Fibroblast of skin of back (primary cell): ENCODE data around the gene HINT3.
A peak's percentile ranks its signal among the peaks of the same experiment; 100 is the strongest.
"Not testable (repeated sequence)": the region's sequence is repeated elsewhere in the genome, so short reads cannot be mapped to it uniquely, and the experiment has no call there.

Source experiments
- DNase-seq: peaks from one replicate; pipeline ENCODE4 v3.0.0-alpha.2; 2013

HINT3 gene

GRCh38 chr6:125940247-125941041 lies 16.1 kb upstream of the HINT3 start:
- DNase-seq = peak; percentile 70

DNA sequence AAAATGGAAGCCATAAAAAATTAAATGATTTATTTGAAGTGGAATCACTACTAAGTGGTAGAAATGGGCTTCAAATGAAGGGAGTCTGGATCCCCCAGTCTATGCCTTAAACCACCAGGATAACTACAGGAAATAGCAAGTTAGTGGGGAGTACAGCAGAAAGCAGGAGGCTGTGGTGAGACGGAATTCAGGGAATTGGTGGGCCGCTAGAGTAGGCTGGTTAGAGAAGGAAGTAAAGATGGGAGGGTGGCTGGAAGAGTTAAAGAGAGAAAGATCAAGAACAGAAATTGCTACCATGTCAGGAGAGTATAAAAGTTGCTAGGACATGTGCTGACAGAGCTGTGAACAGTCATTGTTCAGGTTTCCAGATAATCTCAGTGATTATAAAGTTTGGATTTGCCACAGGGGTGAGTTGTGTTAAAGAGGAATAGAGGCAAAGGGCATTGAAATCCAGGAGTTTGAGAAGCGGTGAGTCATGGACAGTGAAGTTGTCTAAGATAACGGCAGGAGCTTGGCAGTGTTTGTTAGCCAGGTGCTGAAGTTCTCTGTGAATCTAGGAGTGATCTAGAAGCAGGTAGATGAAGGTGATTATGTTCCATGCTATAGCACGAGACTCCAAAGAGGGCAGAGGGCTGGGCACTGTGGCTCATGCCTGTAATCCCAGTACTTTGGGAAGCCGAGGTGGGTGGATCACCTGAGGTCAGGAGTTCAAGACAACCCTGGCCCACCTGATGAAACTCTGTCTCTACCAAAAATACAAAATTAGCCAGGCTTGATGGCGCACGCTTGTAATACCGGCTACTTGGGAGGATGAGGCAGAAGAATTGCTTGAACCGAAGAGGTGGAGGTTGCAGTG lies 13.7 kb upstream of the HINT3 start:
- DNase-seq = peak; percentile 57

DNA sequence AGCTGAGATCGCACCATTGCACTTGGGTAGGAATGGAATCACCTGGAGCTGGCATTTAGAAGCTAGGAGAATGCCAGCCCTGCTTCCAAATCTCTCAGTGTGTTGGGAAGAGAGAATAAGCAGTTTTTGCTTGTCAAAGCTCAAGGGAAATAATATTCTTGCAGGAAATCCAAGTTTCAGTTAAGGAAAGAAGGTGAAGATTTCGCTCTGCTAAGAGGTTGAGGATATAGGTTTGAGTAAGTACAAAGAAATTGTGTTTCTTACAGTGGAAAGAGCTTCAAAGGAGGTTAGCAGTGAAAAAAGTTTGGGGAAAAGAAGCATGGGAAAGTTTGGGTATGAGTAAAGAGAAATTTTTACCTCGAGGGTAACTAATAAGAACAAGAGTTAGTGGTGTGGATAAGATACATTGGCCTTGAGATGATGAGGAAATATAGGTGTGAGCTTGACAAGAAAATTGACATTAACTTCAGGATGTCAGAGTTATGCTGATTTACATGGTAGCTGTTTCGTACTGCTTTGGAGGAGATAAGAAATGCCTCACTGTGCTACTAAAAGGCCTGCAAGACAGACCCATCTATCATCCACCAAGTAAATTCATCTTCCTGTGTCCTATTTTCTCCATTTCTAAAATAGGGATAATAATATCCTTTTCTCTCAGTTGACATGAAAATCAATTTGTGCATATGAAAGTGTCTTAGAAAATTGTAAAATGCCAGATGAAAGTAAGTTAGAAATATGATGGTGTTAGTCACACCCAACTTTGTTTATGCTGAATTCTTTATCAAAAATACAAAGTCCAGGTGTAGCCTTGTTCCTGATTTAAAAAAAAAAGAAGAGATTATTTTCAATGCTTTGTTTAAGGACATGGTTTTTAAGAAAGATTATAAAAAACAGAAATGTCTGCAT lies 12.8 kb upstream of the HINT3 start:
- no peak for DNase-seq

DNA sequence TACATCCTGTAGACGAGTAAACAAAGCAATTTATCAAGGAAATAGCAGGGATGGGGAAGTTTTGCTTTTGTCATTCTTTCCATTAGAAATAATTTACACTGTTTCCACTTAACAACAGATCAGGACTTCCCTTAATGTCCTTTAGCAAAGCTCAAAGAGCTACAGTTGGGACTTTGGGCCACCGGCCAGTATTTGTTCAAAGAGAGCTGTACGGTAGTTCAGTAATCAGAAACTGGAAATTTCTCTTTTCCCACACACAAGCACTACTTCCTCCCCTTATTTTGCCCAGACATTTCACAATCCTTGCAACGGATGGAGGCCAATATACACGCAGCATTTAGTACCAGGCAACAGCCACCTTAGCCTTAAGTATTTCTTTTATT lies 12.1 kb upstream of the HINT3 start:
- no peak for DNase-seq

- DNase-seq = no peak
These were observed 11.7 kb upstream of the HINT3 start for GRCh38 chr6:125944896-125945295.

DNA sequence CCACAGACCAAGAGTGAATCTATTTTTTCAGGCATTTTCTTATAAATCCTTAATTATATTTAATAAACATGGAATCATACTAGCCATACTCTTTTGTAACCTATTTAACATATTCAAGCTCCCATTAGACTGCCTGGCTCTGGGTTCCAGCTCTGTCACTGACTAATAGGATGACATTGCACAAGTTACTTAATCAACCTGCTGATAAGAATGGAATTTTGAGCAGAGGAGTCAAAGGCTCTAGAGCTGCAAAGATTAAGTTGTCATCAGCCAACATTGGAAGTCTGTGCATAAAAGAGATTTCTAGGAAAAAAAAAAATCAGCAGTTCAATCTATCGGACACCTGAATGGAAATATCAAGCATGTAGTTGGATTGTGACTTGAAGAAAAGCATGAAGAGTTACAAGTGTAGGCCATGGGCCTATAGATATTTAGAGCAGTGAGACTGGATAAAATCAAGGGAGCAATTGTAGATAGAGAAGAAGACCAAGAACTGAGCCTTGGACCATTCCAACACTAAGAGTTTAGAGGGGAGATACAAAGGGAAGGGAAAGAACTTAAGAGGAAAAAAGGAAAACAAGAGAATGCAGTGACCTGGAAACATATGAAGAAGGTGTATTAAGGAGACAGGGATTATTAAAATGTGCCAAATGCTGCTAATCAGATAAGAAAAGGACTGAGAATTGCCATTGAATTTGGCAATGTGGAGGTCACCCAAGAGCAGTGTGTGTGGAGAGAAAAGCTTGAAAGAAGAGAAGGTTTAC lies 11.0 kb upstream of the HINT3 start:
- DNase-seq = peak; percentile 77

- DNase-seq = peak; percentile 53
These were observed 9.0 kb upstream of the HINT3 start for GRCh38 chr6:125947615-125948014.

GRCh38 chr6:125948455-125948854 lies 8.1 kb upstream of the HINT3 start:
- no peak for DNase-seq

DNA sequence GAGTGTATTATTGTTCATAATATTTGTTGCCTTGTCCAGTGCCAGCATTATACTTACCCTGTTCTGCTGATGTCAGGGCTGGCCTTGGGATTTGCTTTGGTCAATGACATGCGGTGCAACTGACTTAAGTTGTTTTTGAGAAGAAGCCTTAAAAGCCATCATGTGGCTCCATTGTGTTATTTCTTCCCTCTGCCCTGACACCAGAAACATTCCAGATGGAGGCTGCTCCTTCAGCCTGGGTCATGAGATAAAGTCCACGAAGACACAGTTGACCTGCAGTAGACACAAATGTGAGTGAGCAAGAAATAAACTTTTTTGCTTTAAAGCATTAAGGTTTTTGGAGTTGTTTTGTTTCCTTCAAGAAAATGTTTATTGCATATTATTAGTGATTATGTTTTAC lies 7.5 kb upstream of the HINT3 start:
- no peak for DNase-seq

DNA sequence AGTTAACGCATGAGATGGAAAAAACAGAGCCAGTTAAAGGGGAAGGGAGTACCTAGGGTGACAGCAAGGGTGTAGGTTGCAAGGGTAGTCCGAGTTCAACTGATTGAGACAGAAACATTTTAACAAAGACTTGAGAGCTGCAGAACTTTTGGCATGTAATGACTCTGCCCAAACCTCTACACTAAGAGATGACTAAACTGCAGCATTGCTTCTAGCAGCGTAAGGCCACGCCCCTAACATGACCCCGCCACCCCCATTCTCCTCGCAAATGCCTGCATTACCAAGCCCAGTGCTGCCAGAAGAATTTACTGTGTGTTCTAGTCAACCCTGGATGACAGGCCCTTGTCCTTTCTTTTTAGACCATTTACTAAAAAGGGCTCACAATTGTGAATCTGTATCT lies 6.3 kb upstream of the HINT3 start:
- DNase-seq = peak; percentile 58

GRCh38 chr6:125950716-125951115 lies 5.9 kb upstream of the HINT3 start:
- not testable (repeated sequence) for DNase-seq

DNA sequence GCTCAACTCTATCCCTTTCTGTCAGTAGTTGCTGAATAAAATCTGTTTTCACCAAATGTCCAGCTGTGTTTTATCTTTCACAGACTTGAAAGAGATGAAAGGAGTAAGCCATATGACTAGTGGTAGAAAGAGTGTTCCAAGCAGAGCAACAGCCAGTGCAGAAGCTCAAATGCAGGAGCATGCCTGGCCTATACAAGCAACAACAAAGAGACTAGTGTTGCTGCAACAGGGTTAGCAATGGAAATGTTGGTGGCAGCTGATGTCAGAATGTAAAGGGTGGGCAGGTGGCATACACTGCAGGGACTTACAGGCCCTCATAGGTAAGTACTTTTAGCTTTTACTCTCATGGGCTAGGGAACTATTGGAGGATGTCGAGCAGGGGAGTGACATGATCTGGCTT lies 5.2 kb upstream of the HINT3 start:
- no peak for DNase-seq

- DNase-seq = peak; percentile 49
These were observed 3.6 kb upstream of the HINT3 start for GRCh38 chr6:125952764-125953501.

DNA sequence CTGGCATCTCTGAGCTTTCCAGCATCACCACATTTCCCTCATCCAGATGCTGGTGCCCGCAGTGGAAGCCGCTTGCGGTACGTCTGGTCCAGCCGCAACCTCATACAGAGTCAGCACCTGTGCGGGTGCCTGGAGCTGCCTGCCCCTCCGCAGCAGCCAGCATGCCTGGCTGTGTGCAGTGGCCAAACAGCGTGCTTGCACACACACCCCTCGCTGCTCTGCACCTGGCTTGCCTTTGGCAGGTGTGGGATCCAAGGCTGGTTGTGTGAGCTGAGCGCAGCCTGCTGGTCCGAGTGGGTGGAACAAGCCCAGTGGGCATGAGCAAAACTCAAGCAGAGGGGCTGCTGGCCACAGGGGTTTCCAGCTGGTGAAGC lies 3.1 kb upstream of the HINT3 start:
- DNase-seq = no peak

GRCh38 chr6:125954735-125955339 lies 1.7 kb upstream of the HINT3 start:
- DNase-seq = no peak

DNA sequence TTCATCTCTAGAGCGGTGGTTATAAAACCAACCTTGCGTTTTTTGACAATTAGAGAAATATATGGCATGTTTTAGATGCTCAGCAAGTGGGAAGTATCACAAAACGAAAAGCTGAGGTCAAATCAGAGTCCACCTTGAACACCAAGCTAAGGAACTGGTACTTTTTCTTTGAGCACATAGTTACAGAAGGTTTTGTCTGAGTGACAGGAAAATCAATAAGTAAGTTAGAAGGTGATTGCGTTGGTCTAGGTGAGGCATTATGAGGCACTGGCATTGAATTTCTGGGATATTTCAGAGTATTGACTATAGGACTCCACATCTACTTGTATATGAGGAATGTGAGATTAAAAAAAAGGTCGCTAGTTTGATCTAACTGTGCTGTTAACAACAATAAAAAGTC lies 597 bp upstream of the HINT3 start:
- DNase-seq = no peak

DNA sequence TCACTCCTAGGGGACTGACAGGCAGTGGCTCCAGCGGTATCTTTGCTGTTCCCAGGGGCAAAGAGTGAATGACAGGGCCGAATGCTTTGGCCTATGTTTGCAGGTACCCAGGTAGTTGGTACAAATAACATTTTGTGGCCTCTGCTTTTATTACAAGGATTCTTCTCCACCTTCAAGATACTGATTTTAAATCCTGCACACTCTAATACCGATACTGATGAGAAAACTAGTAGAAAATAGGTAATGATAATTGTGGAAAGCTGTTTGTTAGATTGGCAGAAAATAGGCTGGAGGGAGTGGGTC lies 772 bp downstream of the HINT3 start:
- DNase-seq = no peak

GRCh38 chr6:125957845-125958244 lies 1.3 kb downstream of the HINT3 start:
- peak; percentile 9 for DNase-seq

DNA sequence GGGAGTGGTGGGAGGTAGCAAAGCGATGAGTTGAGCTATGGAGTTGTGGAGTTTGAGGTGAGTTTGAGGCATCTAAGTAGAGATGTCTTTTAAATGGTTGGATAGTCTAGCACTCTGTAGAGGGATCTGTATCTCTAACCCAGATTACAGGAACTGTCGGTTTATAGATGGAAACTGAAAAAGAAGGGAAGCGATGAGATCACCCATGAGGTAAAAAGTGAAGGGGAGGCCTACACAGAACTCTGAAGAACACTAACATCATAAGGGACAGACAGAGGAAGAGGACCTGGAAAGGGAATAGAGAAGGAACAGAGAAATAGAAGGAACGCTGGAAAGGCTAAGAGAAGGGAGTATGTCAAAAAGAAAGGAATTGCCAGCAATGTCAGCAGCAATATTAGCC lies 2.5 kb downstream of the HINT3 start:
- DNase-seq = no peak

GRCh38 chr6:125961117-125961516 lies 4.5 kb downstream of the HINT3 start:
- no peak for DNase-seq

DNA sequence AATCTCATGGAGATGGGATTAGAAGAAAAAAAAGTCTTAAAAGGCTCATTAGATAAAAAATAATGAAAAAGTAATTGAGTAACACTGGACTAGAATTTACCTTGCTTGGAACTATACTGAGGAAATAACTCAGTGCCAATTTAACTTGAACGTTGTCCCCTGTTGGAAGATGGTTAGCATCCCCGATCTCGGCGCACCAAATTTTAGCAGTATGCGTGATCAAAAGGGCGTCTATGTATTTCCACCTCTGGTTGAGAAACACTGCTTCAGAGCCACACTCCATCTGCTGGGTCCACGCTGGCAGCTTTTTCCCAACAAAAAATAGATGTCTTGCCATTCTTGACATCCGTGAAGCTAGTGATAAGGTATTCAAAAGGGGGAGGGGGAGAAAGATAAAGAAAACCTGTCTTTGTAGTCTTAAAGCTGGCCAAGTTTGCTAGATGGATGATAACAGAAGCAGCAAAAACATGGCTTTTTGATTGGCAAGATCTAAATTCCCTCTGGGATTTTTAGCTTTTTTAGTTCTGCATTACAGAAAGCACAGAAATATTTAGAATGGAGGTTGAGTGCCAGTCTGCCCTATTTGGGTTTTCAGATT lies 6.4 kb downstream of the HINT3 start:
- no peak for DNase-seq
